Stimulated activated CD4-positive, alpha-beta T cell treated with anti-CD3 and anti-CD28 coated beads, Interleukin-12 subunit alpha, Interleukin-12 subunit beta, amount 100 ng/mL, for 4 hours (primary cell): ENCODE data around the gene DPYSL3.
"Not testable (repeated sequence)": the region's sequence is repeated elsewhere in the genome, so short reads cannot be mapped to it uniquely, and the experiment has no call there.

Source experiments
- DNase-seq: peaks from one replicate; pipeline ENCODE4 v3.0.0-alpha.2; 2020

The DPYSL3 gene

DNA sequence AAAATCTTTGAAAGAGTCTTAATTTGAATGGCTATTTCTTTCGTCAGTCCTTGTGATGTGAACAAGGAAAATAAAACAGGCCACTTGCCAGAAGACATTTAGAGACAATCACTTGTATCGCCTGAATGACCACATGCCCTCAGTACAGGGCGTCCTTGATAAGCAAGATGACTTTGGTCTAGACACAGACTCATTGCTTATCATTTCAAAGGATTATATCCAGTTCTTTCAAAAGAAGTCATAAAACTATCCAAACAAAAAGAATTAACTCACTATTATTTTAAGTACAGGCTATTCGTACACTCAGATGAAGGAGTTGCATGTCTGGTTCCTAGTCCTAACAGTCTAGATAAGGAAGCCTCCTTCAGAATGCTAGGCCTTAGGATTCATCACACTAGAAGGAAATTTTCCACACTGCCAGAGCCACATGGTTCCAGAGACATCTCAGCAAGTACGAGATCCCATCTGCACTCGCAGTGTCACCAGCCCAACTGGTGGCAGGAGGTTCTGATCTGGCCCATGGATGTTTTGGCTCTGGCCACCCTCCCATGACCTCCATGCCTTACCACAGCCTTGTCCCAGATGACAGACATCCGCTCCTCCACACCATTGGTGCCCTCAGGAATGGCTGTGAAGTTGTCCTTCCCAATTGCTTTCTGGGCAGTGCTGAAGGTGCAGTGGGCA, 109.6 kb downstream of the DPYSL3 start:
- DNase-seq, result no peak

DNA sequence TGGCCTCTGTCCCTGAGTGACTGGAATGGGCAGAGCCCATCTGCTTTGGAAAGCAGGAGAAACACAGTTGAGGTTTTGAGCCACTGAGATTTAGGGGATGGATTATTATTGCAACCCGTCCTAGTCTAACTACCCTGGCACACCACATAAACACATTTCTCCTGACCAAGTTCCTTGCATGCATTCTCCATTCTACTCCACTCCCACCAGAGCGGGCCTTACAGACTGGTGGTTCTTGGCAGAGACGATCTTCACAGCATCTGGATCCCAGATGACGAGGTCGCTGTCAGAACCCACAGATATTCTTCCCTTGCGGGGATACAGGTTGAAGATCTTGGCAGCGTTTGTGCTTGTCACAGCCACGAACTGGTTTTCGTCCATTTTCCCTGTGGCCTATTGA, 111.0 kb downstream of the DPYSL3 start:
- no peak for DNase-seq

DNA sequence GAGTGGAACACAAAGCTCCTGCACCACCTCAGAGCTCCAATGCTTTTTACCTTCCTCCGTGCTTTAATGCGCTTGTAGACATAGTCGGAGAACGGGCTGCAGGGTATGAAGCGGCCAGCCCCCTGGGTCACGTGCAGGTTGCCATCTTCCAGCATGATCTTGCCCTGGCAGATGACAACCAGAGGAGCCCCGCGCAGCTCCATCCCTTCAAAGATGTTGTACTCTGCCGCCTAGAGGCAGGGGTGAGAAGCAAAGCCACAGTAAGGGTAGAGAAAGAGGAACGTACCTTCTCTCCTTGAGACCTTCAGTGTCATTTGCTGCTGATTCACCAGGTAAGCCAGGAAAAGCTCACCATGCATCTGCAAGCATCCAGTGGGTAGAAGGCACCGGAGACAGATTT, 112.3 kb downstream of the DPYSL3 start:
- no peak for DNase-seq

DNA sequence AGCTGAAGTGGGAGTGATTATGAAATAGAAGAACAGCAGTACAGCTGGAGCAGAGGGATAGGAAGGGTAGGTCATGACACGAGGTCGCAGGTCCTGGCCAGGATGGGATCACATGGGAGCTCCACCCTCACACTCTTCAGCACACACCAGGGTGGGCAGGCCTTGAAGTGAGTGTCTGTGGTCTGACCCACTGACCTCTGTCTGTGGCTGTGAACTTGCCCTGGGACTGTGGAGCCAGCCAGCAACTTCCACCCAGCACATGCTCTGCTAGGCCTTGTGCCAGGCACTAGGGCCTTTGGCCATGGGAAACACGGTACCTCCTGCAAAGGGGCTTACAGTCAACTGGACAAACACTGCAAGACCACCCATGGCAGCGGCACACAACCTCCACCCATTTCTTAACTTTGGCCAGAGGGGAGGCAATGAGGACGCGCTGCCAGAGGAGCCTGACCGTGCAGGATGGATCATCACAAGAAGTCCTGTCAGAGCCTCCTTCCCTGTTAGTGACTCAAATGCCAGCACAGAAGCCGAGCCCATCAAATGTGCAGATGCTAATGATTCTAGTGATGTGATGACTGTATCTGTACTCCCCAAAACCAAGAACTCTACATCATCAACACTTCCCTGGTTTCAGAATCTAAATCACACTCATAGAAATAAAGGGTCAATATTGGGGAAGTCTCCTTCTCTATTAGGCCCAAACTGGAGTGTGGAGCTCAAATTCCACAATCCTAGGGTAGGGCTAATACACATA, 113.6 kb downstream of the DPYSL3 start:
- DNase-seq, result no peak

DNA sequence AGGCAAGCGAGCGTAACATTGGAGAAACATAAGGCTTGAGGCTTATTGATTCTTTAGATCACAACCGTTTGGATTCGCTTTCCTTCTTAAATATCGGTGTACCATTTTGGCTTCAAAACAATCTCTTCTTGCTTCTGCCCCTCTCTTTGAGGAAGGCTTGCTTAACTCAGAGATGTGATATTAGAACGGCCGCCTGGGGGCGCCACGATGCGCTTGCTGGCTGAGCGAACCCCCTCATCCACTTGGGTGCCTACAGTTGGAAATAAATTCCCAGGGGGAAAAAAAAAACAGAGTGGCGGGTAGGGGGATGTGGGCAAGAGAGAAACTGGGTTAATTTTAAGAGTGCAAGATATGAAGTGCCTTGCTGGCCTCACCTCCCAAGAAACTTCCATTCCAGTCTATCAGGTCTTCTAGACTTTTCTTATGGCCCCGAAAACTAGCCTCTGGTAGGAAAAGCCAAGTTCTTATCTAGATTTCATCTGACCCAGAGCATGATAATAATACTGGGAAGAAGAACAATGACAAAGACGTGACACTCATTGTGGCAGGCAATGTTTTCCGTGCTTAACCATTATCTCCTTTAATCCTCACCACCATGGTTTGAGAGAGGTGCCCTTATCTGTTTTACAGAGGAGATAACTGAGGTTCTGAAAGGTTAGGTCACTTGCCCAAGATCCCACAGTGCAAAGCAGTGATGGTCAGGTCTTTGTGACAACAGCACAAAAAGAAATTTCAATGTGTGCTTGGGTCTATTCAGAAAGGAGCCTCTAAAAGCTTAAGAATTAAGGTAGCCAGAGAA, 115.8 kb downstream of the DPYSL3 start:
- no peak for DNase-seq

DNA sequence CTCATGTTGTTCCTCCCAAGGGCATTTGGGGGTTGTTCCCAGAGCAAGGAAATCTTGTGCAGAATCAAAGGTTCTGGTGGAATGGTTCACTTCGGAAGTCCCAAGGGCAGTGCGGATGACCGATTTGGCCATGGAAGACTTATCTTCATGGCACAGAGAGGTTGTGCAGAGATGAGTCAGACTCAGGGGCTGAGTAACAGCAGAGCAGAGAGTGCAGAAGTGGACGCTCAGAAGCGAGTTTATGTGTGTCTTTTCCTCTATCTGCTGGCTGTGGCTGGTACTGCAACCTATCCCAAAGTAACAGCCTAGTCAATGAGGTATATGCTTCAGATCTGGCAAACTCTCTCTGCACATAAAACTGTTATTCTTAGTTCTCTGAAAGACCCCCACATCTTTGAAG, 118.1 kb downstream of the DPYSL3 start:
- DNase-seq, result no peak

DNA sequence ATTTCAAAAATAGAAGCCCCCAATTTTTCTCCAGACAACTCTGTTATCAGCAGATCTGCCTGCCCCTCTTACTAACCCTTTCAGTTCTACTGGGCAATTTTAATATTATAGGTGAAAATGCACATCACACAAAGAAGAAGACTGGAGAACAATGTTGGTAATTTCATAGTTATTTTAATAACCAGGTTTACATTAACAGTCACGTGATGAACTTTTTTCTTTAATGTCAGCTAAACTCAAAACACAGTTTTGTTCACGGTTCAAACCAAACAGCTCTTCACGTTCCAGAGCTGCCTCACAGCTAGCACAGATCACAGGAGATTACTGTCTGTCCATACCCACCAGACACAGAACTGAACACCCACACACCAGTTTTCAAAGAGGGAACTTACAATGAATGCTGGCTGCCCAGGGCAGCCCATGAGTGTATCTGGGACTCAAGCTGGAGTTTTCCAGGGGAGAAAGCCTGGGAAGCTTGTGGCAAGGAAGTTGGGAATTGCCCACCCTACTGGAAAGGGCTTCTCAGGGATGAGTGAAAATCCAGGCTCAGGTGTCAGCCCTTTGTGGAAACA, 119.1 kb downstream of the DPYSL3 start:
- no peak for DNase-seq

DNA sequence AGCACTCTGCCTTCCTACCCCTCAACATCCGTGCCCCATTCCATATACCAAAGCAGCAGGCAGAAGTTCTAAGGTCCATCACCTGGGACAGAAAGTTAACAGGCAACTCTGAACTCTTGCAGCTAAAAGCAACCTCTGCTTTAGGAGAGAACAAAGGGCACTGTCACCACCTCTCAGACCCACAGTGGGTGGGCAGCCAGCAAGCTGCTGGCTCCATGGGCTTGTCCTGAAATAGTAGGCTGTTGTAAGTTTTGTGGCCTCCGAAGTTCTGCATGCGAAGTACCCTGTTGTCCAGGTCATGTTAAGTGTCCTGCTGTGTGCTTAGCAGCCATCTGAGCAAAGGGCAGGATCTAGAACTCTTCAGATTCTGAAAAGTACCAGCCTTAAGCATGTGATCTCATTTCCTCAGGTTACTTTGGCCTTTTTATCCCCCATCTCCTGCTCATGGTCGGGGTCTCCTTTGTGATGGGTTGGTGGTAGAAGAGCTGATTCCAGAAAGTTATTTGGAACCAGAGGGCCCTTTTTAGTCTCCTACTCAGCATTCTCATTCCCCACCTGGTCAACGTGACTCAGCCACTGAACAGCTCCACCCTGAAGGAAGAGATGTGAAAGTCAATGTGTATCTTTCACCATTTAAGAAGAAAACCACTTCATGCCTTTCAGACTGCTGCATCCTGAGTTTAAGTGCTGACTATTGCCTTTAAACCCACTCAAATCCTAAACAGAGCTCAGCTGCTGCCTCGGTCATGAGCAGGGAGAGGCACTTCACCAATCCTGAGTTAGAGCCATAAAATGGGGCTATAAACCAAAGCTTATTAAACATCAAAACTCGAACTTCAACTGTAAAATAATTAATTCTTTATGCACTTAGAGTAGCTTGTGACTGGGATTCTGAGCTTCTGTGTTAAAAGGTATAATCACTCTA, 121.4 kb downstream of the DPYSL3 start:
- no peak for DNase-seq

DNA sequence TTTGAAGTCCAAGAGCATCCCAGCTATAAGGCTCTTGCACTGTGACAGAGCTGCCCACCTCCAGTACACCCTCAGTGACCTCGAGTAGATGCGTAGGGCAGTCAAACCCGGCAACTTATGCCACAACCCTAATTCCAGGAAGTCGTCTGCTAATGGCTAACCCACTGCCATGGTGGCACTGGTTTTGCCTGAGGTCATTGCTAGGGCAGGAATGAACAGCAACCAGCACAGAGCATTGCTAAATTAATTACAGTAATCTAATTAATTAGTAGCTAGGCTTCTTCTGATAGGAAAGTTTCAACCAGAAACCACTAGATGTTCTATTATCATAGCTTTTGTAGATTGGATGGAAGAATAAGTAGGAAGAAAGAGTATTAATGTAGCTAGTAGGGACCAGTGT, 122.8 kb downstream of the DPYSL3 start:
- DNase-seq, result no peak

DNA sequence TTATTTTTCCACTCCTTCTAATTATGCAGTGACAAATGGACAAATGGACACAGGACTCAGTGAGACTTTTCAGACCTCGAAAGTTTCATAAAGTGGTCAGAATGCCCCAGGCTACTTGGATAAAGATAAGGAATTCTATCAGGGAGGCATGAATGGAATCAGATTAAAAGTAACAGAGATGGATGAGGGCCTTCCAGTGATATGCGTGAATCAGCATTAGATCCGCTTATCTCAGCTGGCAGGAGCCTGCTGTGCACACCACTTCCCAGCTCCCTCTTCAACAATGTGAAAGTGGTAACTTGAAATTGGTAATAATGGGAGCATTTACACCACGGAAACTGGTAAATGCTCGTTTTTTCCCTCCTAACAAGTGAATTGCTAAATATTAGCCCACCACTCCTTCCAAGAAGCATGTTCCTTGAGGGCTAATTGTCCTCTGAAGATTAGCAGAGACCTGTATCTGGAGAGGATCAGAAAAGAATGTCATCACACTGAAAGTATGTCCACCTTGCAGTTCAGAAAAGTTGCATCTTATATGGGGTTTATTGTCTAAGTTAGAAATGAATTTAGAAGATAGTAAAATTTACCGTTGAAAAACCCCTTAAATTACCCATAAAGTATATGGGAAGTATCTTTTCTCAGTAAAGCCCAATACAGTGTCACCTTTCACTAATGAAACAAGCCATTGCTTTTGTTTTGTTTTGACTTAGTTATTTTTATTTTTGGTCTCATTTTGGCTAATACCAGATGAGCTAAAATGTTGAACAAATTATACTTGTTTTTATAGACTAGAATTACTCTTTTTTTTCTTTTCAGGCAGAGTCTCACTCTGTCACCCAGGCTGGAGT, 125.3 kb downstream of the DPYSL3 start:
- DNase-seq, result no peak

DNA sequence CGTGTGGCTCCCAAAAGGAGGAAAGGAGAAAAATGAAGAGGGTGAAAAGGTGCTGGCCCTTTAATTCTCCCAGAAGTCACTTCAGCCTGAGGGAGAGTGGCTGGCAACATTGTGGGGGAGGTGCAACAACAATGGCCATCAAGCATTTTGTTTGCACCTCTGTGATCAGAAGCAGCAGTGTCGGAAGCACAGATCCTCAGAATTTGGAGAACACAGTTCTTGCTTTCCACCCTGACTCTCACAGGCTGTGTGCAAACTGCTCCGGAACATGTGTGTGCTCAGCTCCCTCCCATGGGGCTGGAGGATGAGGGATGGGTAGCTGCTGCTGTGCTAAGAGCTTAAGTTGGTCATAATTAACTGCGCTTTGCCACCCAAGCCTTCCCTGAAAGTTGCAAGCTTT, 127.1 kb downstream of the DPYSL3 start:
- no peak for DNase-seq

DNA sequence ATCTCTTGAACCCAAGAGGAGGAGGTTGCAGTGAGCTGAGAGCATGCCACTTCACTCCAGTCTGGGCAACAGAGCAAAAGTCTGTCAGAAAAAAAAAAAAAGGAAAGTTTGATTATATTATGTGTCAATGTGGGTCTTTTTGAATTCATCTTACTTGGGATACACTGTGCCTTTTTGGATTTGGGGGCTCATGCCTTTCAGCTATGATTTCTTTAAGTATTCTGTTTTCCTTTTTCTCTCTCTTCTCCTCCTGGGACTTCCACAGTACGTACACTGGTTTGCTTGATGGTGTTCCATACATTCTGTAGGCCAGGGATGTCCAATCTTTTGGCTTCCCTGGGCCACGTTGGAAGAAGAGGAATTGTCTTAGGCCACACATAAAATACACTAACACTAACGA, 128.3 kb downstream of the DPYSL3 start:
- no peak for DNase-seq

DNA sequence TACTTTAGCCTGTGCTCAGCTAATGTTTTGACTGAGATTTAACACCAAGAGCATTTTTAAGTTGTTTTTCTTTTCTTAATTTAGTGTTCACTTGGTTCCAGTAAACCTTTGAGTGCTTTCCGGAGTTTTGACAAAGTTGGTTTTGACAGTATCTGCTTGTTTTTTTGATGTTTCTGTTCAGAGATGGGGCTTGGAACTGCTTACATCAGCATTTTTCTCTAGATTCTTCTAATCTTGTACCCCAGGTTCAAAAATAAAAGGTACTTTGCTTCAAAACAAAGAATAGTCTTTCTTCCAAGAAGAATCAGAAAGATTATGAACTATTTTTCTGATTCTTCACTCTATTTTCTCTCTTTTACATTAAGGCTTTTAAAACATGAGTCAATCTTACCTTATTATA, 132.2 kb downstream of the DPYSL3 start:
- DNase-seq, result no peak

DNA sequence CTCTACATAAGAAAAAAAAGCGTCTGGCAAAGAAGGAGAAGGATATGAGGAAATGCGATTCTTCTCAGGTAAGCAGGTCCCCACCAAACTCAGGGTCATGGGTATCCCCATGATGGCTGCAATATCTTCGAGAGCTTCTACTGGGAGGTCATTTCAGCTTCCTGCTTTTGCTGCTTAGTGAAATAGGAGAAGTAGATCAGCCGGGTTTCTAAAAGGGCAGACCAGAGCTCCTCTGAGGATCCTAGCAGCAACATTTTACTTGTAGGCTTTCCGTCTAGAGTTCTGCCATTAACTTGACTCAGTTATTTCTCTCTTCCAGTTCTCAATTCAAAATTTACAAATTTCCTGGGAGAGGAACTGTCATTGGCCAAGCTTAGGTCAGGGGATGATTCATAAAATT, 134.7 kb downstream of the DPYSL3 start:
- DNase-seq, result no peak

DNA sequence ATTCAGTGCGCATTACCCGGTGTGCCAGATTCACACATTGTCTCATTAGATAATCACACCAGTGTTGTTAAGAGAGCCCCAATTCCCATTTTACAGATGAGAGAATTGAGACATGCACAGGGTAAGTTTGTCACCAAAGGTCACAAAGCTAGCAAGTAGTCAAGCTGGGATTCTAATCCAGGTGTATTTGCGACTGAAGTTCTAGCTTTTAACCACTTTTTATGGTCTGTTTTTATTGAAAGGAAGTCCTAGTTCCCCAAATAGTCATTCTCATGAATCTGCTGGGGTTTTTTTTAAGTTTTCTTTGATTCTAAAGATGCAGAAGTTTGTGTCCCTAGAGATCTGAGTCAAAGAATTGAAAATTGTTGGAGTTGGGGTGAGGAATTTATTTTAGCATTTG, 136.5 kb downstream of the DPYSL3 start:
- DNase-seq, result no peak

DNA sequence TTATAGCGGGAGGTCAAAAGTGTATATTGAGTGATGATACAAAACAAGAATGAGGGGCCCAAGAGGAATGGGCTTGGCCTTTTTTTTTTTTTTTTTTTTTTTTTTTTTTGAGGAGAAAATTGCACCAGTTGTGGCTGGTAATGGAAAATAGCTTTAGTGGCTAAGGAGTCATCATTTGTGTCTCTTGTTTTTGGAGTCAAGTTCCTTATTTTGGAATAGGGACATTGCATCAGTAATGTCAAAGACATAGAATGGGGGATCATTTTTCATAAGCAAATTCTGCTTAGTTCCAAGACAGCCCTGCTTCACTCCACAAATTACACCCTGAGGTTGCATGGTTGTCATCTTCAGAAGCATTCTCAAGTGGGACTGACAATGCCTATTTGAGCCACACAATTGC, 137.7 kb downstream of the DPYSL3 start:
- DNase-seq, result no peak

DNA sequence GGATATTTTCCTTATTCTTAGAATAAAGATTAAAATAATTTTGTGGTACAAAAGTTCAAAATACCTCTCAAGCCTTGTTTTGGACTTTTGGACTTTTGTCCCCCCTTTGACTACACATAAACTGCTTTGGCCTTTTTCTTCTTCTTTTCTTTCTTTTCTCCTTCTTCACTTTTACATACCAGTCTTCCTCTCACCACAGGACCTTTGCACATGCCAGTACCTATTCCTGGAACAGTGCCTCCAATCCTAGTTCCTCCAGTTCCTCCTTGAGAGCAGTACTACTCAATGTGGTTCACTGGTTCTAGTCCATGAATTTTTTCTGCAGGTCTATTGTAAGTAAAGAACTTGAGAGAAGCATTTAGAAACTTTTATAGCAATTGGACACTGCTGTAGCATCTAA, 138.6 kb downstream of the DPYSL3 start:
- no peak for DNase-seq

DNA sequence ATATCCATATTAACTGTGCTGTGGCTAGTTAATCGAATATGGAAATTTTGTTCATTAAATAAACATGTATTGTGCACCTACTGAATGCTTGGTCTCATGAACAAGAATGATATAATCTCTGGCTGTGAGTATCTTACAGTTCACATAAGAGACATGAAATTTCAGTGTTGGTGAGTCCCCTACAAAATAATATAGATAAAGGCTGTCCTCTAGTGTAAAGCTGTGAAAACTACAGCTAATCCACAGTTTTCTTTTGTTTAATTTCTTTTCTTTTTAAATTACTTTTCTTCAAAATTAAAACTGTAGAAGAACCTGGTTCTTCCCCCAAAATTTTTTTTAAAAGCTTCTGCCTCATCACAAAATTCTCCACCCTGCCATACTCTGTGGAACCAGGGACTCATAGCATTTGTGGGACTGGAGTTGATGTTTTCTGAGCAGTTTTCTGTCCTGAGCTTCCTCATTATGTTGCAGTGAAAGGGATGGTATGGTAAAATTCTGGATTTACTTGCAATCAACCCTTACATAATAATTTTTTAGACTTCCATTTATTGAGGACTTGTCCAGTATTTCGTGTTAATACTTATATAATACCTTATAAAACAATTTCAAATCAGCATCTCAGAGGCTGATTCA, 140.0 kb downstream of the DPYSL3 start:
- DNase-seq, result no peak

DNA sequence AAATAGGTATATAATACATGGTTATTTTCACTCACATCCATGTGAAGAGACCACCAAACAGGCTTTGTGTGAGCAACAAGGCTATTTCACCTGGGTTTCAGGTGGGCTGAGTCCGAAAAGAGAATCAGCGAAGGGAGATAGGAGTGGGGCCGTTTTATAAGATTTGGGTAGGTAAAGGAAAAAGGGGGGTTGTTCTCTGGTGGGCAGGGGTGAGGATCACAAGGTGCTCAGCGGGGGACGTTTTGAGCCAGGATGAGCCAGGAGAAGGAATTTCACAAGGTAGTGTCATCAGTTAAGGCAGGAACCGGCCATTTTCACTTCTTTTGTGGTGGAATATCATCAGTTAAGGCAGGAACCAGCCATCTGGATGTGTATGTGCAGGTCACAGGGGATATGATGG, 142.5 kb downstream of the DPYSL3 start:
- DNase-seq, result not testable (repeated sequence)

DNA sequence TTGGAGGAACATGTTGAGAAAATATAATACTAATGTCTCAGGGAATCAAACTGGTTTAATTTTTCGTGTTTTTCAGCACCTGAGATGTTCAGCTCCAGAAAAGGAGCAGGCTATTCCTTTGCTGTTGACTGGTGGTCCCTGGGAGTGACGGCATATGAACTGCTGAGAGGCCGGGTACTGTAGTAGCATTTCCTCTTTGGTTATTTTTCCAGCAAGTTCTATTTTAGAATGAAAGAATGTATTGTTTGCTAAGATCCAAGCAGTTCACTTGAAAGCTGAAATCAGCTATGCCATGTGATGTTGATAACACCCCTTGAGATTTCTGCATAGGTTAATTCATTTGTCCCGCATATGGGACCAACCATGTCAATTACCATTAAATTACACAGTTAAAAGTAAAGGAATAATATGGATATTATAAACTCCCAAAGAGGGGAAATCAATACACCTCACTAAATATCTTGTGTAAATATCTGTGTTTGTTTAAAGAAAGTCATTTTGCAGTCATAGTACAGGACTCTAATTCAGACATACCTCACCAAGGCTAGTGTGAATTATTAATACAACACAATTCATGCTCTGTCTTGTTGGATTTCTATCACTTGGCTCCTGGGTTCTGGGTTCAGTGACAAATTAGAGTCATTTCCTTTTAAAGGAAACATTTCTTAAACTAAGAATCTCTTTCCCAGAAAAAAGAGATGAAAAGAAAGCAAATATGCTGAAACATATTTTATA, 148.3 kb downstream of the DPYSL3 start:
- DNase-seq, result no peak
